ENCODE data around the gene USF3. TPM values are rescaled to one million over a fixed set of nuclear protein-coding genes. Genes with fewer than 3 reads are reported as not detected.

USF3 gene
- total RNA-seq, 2 donors from 2014 or later = 18.0 to 19.4 TPM

DNA sequence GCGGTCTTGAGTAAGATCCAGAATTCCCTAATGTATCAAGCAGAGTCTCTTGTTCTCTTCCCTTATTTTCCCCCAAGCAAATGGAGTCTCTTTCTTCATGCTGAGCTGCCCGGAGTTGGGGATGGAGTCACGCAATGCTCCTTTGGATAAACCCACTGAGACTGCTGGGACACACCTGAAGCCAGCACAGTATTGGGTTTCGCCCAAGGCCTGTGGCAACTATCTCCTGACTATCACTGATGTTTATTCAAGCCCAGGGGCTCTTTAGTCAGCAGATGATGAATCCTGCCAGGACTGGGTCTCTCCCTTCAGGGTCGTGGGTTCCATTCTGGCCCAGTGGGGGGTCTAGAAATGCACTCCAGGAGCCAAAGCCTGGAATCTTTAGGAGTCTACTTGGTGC, 11.3 kb downstream of the USF3 start:
- Mint-ChIP-seq H3K4me3 (no peak overlapping the region), H3K4me1 (ENCODE audit: low read depth in 2 of 2) (peaks cover 3 to 12% of the 10 kb centered on the region in 2 donors), H3K36me3 (peaks cover 13% of the 10 kb centered on the region), H3K27me3 (no peaks in the 10 kb centered on the region), H3K9me3 (peaks cover 3% of the 10 kb centered on the region), H3K27ac (no peak overlapping the region)
- DNase-seq (ENCODE audit: low spot score) (no peak), ATAC-seq (no peak)

GRCh38 chr3:113684271-113684819, 12.1 kb downstream of the USF3 start:
- peaks cover 3 to 12% of the 10 kb centered on the region in 2 donors for H3K4me1 Mint-ChIP-seq (ENCODE audit: low read depth in 2 of 2)

GRCh38 chr3:113678773-113679172, 17.7 kb downstream of the USF3 start:
- no peaks in the 10 kb centered on the region for H3K27me3 Mint-ChIP-seq
- DNase-seq (ENCODE audit: low spot score) (no peak), ATAC-seq (no peak)
- H3K27ac Mint-ChIP-seq = no peak overlapping the region
- H3K9me3 Mint-ChIP-seq = peaks cover 3% of the 10 kb centered on the region
- H3K4me3 Mint-ChIP-seq = no peak overlapping the region
- peaks cover 20% of the 10 kb centered on the region for H3K36me3 Mint-ChIP-seq
- peaks cover 13 to 18% of the 10 kb centered on the region in 2 donors for H3K4me1 Mint-ChIP-seq (ENCODE audit: low read depth in 2 of 2)

More at GRCh38 chr3:113684271-113684819, 12.1 kb downstream of the USF3 start:
- Mint-ChIP-seq H3K27ac (no peak overlapping the region), H3K4me3 (no peak overlapping the region), H3K36me3 (peaks cover 13% of the 10 kb centered on the region), H3K27me3 (no peaks in the 10 kb centered on the region), H3K9me3 (peaks cover 3% of the 10 kb centered on the region)
- no peak for DNase-seq (ENCODE audit: low spot score)
- ATAC-seq = no peak

GRCh38 chr3:113677737-113678136, 18.7 kb downstream of the USF3 start:
- Mint-ChIP-seq H3K27me3 (no peaks in the 10 kb centered on the region), H3K9me3 (no peaks in the 10 kb centered on the region), H3K27ac (no peak overlapping the region), H3K4me3 (no peak overlapping the region), H3K4me1 (ENCODE audit: low read depth in 2 of 2) (peaks cover 12 to 18% of the 10 kb centered on the region in 2 donors), H3K36me3 (peaks cover 20% of the 10 kb centered on the region)
- DNase-seq (ENCODE audit: low spot score) = no peak
- no peak for ATAC-seq

- H3K4me3 Mint-ChIP-seq = no peak overlapping the region
- H3K27ac Mint-ChIP-seq = peak overlapping the region; percentile 18 to 29
- ATAC-seq = no peak
Observed at GRCh38 chr3:113676261-113676660, 20.2 kb downstream of the USF3 start.

GRCh38 chr3:113673593-113673992, 22.8 kb downstream of the USF3 start:
- ATAC-seq = no peak
- no peak for DNase-seq (ENCODE audit: low spot score)
- H3K36me3 Mint-ChIP-seq = peaks cover 20% of the 10 kb centered on the region
- H3K27me3 Mint-ChIP-seq = no peaks in the 10 kb centered on the region
- no peak overlapping the region for H3K27ac Mint-ChIP-seq
- H3K9me3 Mint-ChIP-seq = no peaks in the 10 kb centered on the region
- H3K4me1 Mint-ChIP-seq (ENCODE audit: low read depth in 2 of 2) = peaks cover 11 to 16% of the 10 kb centered on the region in 2 donors
- H3K4me3 Mint-ChIP-seq = no peak overlapping the region

More at GRCh38 chr3:113676261-113676660, 20.2 kb downstream of the USF3 start:
- peaks cover 12 to 18% of the 10 kb centered on the region in 2 donors for H3K4me1 Mint-ChIP-seq (ENCODE audit: low read depth in 2 of 2)
- no peaks in the 10 kb centered on the region for H3K27me3 Mint-ChIP-seq
- H3K36me3 Mint-ChIP-seq = peaks cover 20% of the 10 kb centered on the region
- no peak for DNase-seq (ENCODE audit: low spot score)
- H3K9me3 Mint-ChIP-seq = no peaks in the 10 kb centered on the region

DNA sequence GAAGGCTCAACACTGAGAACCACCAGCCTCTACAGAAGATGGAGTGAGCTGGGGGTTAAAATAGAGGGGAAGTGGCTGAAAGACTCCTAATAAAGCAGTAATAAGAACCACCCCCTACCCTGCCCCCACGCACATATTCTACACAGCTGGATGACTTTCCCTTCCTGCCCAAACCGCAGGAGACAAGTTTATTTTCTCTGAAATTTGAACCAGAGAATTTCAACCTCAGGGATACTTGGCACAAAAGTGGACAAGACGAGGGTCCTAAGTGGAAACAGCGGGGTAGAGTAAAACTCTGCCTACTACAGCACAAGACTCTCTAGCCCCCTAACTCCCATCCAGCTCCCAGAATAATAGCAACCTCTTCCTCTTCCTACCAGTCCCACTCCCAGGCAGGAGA, 28.4 kb downstream of the USF3 start:
- Mint-ChIP-seq H3K9me3 (no peaks in the 10 kb centered on the region), H3K27ac (no peak overlapping the region), H3K36me3 (peaks cover 4% of the 10 kb centered on the region), H3K4me3 (no peak overlapping the region), H3K27me3 (no peaks in the 10 kb centered on the region), H3K4me1 (ENCODE audit: low read depth in 2 of 2) (peaks cover 14 to 16% of the 10 kb centered on the region in 2 donors)
- no peak for ATAC-seq
- DNase-seq (ENCODE audit: low spot score) = no peak

DNA sequence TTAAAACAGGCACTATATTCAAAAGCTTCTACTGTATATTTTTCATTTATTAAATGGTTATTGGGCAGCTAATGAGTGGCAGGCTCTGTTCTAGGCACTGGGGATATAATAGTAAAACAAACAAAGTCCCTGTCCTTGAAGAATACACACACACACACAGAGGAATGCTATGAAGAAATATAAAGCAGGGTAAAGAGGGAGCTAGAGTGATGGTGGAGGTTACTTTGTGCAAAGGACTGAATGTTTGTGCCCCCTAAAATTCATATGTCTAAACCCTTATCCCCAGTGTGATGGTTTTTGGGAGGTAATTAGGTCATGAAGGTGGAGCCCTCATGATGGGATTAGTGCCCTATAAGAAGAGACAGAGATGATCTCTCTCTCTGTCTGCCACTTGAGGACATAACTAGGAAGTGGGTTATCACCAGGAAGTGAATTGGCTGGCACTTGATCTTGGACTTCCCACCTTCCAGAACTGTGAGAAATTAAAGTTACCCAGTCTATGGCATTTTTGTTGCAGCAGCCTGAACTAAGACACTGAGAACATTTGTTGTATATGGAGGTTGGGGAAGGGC, 31.8 kb downstream of the USF3 start:
- Mint-ChIP-seq H3K4me1 (ENCODE audit: low read depth in 2 of 2) (peaks cover 14 to 16% of the 10 kb centered on the region in 2 donors), H3K9me3 (no peaks in the 10 kb centered on the region), H3K4me3 (no peak overlapping the region), H3K36me3 (peaks cover 15% of the 10 kb centered on the region), H3K27me3 (no peaks in the 10 kb centered on the region), H3K27ac (peak overlapping the region in 1 of 2 donors; percentile 26)
- DNase-seq (ENCODE audit: low spot score) (no peak), ATAC-seq (no peak)

GRCh38 chr3:113663761-113664160, 32.7 kb downstream of the USF3 start:
- no peak overlapping the region for H3K4me3 Mint-ChIP-seq

DNA sequence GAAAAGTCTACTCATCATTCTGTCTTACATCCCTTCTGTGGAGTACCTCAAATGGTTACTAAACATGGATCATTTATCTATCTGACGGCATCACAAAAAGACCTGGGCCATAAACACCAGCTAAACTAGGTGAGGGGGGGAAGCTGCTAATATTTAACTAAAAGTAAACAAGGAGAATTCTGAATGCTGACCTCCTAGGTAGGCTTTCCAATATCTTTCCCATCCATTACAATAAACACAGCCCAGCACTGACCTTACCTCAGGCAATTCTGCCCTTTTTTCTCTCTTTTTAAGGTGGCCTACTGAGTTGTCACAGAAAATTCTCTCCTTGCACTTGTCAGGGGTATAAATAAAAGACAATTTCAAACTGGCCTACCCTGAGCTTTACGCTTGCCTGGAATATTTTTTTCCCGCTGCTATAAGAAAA, 33.1 kb downstream of the USF3 start:
- H3K36me3 Mint-ChIP-seq = peaks cover 19% of the 10 kb centered on the region

More at GRCh38 chr3:113663761-113664160, 32.7 kb downstream of the USF3 start:
- DNase-seq (ENCODE audit: low spot score) = no peak
- no peak overlapping the region for H3K27ac Mint-ChIP-seq
- no peak for ATAC-seq
- peaks cover 19% of the 10 kb centered on the region for H3K36me3 Mint-ChIP-seq
- H3K27me3 Mint-ChIP-seq = no peaks in the 10 kb centered on the region
- H3K4me1 Mint-ChIP-seq (ENCODE audit: low read depth in 2 of 2) = peaks cover 14 to 18% of the 10 kb centered on the region in 2 donors
- no peaks in the 10 kb centered on the region for H3K9me3 Mint-ChIP-seq

DNA sequence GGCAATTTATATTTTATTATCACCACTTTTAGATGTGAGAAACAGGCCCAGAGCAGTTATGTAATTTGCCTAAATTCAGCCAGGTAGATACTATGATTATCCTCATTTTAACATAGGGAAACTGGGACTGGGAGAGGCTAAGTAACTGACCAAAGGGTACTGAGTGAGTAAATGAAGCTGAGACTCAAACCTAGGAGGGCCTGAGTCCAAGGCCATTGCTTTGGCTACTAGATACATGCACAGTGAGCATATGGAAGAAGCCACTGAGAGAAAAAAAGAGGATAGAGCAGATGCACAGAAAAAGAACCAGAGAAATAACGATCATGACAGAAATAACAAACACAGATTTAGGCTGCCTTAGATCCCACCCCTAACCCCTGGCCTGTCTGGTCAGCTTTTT, 33.6 kb downstream of the USF3 start:
- Mint-ChIP-seq H3K27ac (no peak overlapping the region), H3K36me3 (peaks cover 19% of the 10 kb centered on the region), H3K27me3 (no peaks in the 10 kb centered on the region), H3K4me1 (ENCODE audit: low read depth in 2 of 2) (peaks cover 6 to 17% of the 10 kb centered on the region in 2 donors), H3K9me3 (no peaks in the 10 kb centered on the region), H3K4me3 (no peak overlapping the region)
- ATAC-seq (no peak), DNase-seq (ENCODE audit: low spot score) (no peak)

More for the DNA sequence above, 33.1 kb downstream of the USF3 start:
- DNase-seq (ENCODE audit: low spot score) (no peak), ATAC-seq (no peak)
- H3K9me3 Mint-ChIP-seq = no peaks in the 10 kb centered on the region
- H3K27ac Mint-ChIP-seq = no peak overlapping the region
- no peaks in the 10 kb centered on the region for H3K27me3 Mint-ChIP-seq
- H3K4me1 Mint-ChIP-seq (ENCODE audit: low read depth in 2 of 2) = peaks cover 10 to 18% of the 10 kb centered on the region in 2 donors
- H3K4me3 Mint-ChIP-seq = no peak overlapping the region

DNA sequence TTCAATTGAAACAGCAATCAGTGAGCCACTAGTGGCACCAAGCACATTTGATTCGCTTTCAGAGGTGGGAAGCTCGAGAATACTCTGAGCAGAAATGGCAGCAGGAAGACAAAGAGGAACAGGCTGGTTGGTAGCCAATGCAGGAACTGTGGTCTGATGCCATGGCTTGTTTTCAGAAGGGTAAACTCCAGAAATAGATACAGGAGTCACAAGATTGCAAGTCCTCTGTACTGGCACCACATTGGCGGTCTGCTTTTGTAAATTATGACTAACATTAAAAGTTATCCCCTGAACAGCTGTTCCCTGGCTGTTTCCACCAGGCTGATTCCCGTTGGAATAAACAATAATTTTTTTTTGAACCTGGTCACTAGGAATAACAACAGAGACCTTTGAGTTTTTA, 35.5 kb downstream of the USF3 start:
- Mint-ChIP-seq H3K27ac (no peak overlapping the region), H3K4me3 (no peak overlapping the region), H3K36me3 (peaks cover 26% of the 10 kb centered on the region), H3K9me3 (no peaks in the 10 kb centered on the region), H3K4me1 (ENCODE audit: low read depth in 2 of 2) (peaks cover 6 to 17% of the 10 kb centered on the region in 2 donors), H3K27me3 (no peaks in the 10 kb centered on the region)
- no peak for ATAC-seq
- DNase-seq (ENCODE audit: low spot score) = no peak

DNA sequence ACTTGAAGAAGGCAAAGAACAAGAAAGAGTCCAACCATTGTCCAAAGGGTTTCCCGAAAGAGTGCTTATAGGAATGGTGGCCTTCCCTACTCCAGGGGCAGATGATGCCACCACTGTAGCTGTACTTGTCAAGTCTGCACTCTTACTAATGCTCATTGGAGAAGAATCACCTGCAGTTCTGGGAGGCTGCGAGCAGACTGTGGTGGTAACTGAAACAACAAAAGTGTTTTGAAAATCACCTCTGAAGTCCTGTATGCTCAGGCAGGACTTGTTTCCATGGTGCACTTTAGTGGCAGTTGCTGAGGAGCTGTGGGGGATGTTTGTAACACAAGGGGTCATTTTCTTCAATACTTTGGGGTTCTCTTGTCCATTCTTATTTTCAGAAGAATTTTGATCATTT, 36.0 kb downstream of the USF3 start:
- Mint-ChIP-seq H3K4me1 (ENCODE audit: low read depth in 2 of 2) (peaks cover 6 to 17% of the 10 kb centered on the region in 2 donors), H3K27me3 (no peaks in the 10 kb centered on the region), H3K36me3 (peaks cover 26% of the 10 kb centered on the region), H3K4me3 (no peak overlapping the region), H3K9me3 (no peaks in the 10 kb centered on the region), H3K27ac (no peak overlapping the region)
- ATAC-seq = no peak
- DNase-seq (ENCODE audit: low spot score) = no peak

- peaks cover 28% of the 10 kb centered on the region for H3K36me3 Mint-ChIP-seq
- H3K4me3 Mint-ChIP-seq = no peak overlapping the region
- H3K9me3 Mint-ChIP-seq = no peaks in the 10 kb centered on the region
- no peak for ATAC-seq
- no peak for DNase-seq (ENCODE audit: low spot score)
- H3K4me1 Mint-ChIP-seq (ENCODE audit: low read depth in 2 of 2) = peaks cover 4 to 16% of the 10 kb centered on the region in 2 donors
- no peaks in the 10 kb centered on the region for H3K27me3 Mint-ChIP-seq
- no peak overlapping the region for H3K27ac Mint-ChIP-seq
Observed at GRCh38 chr3:113659996-113660395, 36.4 kb downstream of the USF3 start.

Data from natural killer cell treated with Interleukin-12 subunit alpha and Interleukin-12 subunit beta and Interleukin-15 and Interleukin-18, amount 100 ng/mL, for 72 hours (primary cell).